Trophoblast cell (in vitro differentiated cells and primary cell): Measurements from ENCODE around the gene FAM168A.

ENCODE experiments used
- DNase-seq, 2 donors: peaks; one replicate each; pipeline ENCODE4 v3.0.0-alpha.2; 2016
- H2AFZ ChIP-seq: 2 replicates; pipeline ENCODE4 v1.6.1; 2013; ENCODE audit warnings: low read length, moderate library complexity, mild to moderate bottlenecking; ENCODE audit not compliant: insufficient read depth, poor library complexity
- H2AK5ac ChIP-seq: 2 replicates; pipeline ENCODE4 v1.6.1; 2013; ENCODE audit warnings: mild to moderate bottlenecking, low read length
- H2BK120ac ChIP-seq: 2 replicates; pipeline ENCODE4 v1.6.1; 2013; ENCODE audit warnings: low read length, mild to moderate bottlenecking, moderate library complexity; ENCODE audit not compliant: insufficient read depth, poor library complexity
- H2BK12ac ChIP-seq: 2 replicates; pipeline ENCODE4 v1.6.1; 2013; ENCODE audit warnings: mild to moderate bottlenecking, low read length, moderate library complexity
- H2BK5ac ChIP-seq: 2 replicates; pipeline ENCODE4 v1.6.1; 2013; ENCODE audit warnings: low read length, low read depth, moderate library complexity, mild to moderate bottlenecking; ENCODE audit not compliant: poor library complexity
- H3K14ac ChIP-seq: 2 replicates; pipeline ENCODE4 v1.6.1; 2013; ENCODE audit warnings: mild to moderate bottlenecking, low read length
- H3K18ac ChIP-seq: 2 replicates; pipeline ENCODE4 v1.6.1; 2013; ENCODE audit warnings: mild to moderate bottlenecking, low read length
- H3K23ac ChIP-seq: 2 replicates; pipeline ENCODE4 v1.6.1; 2013; ENCODE audit warnings: low read length
- H3K27ac ChIP-seq: 2 replicates; pipeline ENCODE4 v1.5.1; 2013; ENCODE audit warnings: low read depth, mild to moderate bottlenecking, inconsistent platforms, low read length, moderate library complexity
- H3K27me3 ChIP-seq: 2 replicates; pipeline ENCODE4 v1.6.1; 2013; ENCODE audit warnings: inconsistent platforms, mild to moderate bottlenecking, low read length, moderate library complexity; ENCODE audit not compliant: insufficient read depth
- H3K36me3 ChIP-seq, 2 experiments: 1 replicate in 1 of 2; 2 replicates in 1 of 2; pipeline ENCODE4 v1.6.1; 2013; ENCODE audit warnings: low read length in 2 of 2, mild to moderate bottlenecking in 2 of 2, moderate library complexity in 1 of 2; ENCODE audit not compliant: insufficient read depth in 2 of 2, control insufficient read depth in 1 of 2
- H3K4ac ChIP-seq: 2 replicates; pipeline ENCODE4 v1.6.1; 2013; ENCODE audit warnings: low read depth, mild to moderate bottlenecking, low read length, moderate library complexity
- H3K4me1 ChIP-seq, 2 experiments: 1 replicate in 1 of 2; 2 replicates in 1 of 2; pipeline ENCODE4 v1.6.1; 2013; ENCODE audit warnings: low read length in 2 of 2, mild to moderate bottlenecking in 2 of 2, moderate library complexity in 1 of 2; ENCODE audit not compliant: insufficient read depth in 2 of 2, control insufficient read depth in 1 of 2
- H3K4me2 ChIP-seq: 2 replicates; pipeline ENCODE4 v1.6.1; 2013; ENCODE audit warnings: inconsistent platforms, mild to moderate bottlenecking, low read length, moderate library complexity
- H3K4me3 ChIP-seq: 2 replicates; pipeline ENCODE4 v1.5.1; 2013; ENCODE audit warnings: mild to moderate bottlenecking, low read depth, low read length, inconsistent platforms
- H3K79me1 ChIP-seq: one replicate; pipeline ENCODE4 v1.6.1; 2013; ENCODE audit warnings: low read length
- H3K79me2 ChIP-seq: 2 replicates; pipeline ENCODE4 v1.6.1; 2013; ENCODE audit warnings: low read length, mild to moderate bottlenecking; ENCODE audit not compliant: control insufficient read depth, insufficient read depth, poor library complexity
- H3K9ac ChIP-seq: 2 replicates; pipeline ENCODE4 v1.6.1; 2013; ENCODE audit warnings: mild to moderate bottlenecking, low read length
- H3K9me3 ChIP-seq: 2 replicates; pipeline ENCODE4 v1.6.1; 2013; ENCODE audit warnings: low read depth, mild to moderate bottlenecking, control low read depth, inconsistent platforms, low read length; ENCODE audit not compliant: insufficient read depth
- H4K12ac ChIP-seq: 2 replicates; pipeline ENCODE4 v1.6.1; 2013; ENCODE audit warnings: low read depth, mild to moderate bottlenecking, low read length, moderate library complexity
- H4K8ac ChIP-seq: 2 replicates; pipeline ENCODE4 v1.6.1; 2013; ENCODE audit warnings: low read depth, mild to moderate bottlenecking, low read length, moderate library complexity
- H4K91ac ChIP-seq: one replicate; pipeline ENCODE4 v1.6.1; 2013; ENCODE audit warnings: low read depth, mild to moderate bottlenecking, low read length, moderate library complexity
- WGBS: extraction: QIAGEN DNeasy Blood & Tissue Kit; methylation state at CpG from one replicate; pipeline ENCODE4 v1.1.7; 2013; ENCODE audit warnings: missing lambda C conversion rate; ENCODE audit not compliant: insufficient read length, insufficient coverage; ENCODE audit errors: extremely low coverage; 5-methylcytosine and 5-hydroxymethylcytosine counted together

FAM168A gene

DNA sequence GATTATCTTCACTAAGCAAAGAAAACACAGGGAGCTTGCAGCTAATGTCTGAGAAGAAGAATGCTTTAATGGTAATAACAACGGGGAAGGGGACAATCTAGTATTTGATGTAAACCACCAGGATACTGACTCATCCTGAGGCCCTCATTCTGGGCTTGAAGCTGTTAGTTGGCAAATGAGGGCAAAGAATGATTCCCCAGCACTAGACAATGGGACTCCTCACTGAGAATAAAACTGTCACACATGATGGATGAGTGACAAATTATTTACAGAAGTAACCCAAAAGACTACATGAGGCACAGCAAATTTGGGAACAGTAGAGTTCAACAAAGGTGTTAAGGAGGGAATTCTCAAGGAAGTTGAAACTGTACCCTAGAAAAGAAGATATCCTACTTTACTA, 76.3 kb downstream of the FAM168A start:
- Histone ChIP-seq H3K9ac (no peak overlapping the region), H2AK5ac (no peak overlapping the region), H3K4me2 (no peak overlapping the region), H3K23ac (no peak overlapping the region), H2BK5ac (no peak overlapping the region), H2BK120ac (no peak overlapping the region), H3K4me1 (no peaks in the 10 kb centered on the region), H2AFZ (no peak overlapping the region), H3K14ac (no peak overlapping the region), H3K27ac (no peak overlapping the region), H3K27me3 (no peaks in the 10 kb centered on the region), H4K12ac (no peak overlapping the region), H4K91ac (no peak overlapping the region), H3K79me1 (no peaks in the 10 kb centered on the region), H3K9me3 (peaks cover 2% of the 10 kb centered on the region), H4K8ac (no peak overlapping the region), H3K4ac (no peak overlapping the region), H3K79me2 (no peaks in the 10 kb centered on the region), H3K18ac (no peak overlapping the region), H3K36me3 (no peaks in the 10 kb centered on the region), H3K4me3 (no peak overlapping the region), H2BK12ac (no peak overlapping the region)
- no CpG with 5 or more reads among the region's 1 CpG for WGBS
- no peak for DNase-seq

DNA sequence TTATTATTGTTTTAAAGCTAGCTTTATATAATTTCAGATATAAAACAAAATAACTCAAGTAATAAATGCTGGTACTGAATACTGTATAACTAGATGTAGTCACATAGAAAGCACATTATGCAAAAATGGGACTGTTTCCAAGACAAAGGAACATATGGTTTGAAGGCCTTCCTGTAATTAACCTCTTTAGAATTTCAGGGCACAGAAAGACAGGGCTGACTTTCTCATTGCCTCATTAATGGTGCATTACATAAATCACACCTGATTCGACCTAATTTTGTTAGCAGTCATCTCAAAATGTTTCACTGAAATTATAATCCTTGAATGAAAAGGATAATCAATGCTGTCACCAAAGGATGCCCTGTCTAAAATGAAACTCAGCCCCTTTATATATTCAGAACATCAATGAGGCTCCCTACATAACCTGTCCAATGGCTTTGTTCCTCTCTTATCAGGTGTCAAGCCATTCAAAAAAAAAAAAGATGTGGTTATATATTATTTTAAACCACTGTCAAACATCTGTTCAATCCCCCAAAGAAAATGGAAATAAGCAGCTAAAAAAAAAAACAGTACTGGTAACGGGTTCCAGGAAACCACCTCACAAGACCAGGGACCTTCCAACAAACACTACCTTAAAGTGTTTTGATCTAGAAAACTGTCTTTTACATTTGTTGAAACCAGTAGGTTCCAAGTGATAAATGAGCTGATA, 77.4 kb downstream of the FAM168A start:
- H4K91ac ChIP-seq: no peak overlapping the region
- no peak overlapping the region for H3K14ac ChIP-seq
- no peak overlapping the region for H4K8ac ChIP-seq
- no peaks in the 10 kb centered on the region for H3K79me1 ChIP-seq
- H2BK12ac ChIP-seq: no peak overlapping the region
- no peak overlapping the region for H3K4me2 ChIP-seq
- no peaks in the 10 kb centered on the region for H3K4me1 ChIP-seq
- no peak overlapping the region for H3K23ac ChIP-seq
- H3K36me3 ChIP-seq: no peaks in the 10 kb centered on the region
- no peaks in the 10 kb centered on the region for H3K79me2 ChIP-seq
- no peak overlapping the region for H2AK5ac ChIP-seq
- no peak overlapping the region for H2BK120ac ChIP-seq
- H3K4me3 ChIP-seq: no peak overlapping the region
- no peak overlapping the region for H3K4ac ChIP-seq
- no CpG with 5 or more reads among the region's 2 CpGs for WGBS
- H3K9me3 ChIP-seq: peaks cover 2% of the 10 kb centered on the region
- H4K12ac ChIP-seq: no peak overlapping the region
- H3K18ac ChIP-seq: no peak overlapping the region
- no peak overlapping the region for H2AFZ ChIP-seq
- no peaks in the 10 kb centered on the region for H3K27me3 ChIP-seq
- no peak overlapping the region for H2BK5ac ChIP-seq
- H3K27ac ChIP-seq: no peak overlapping the region
- no peak for DNase-seq
- H3K9ac ChIP-seq: no peak overlapping the region

DNA sequence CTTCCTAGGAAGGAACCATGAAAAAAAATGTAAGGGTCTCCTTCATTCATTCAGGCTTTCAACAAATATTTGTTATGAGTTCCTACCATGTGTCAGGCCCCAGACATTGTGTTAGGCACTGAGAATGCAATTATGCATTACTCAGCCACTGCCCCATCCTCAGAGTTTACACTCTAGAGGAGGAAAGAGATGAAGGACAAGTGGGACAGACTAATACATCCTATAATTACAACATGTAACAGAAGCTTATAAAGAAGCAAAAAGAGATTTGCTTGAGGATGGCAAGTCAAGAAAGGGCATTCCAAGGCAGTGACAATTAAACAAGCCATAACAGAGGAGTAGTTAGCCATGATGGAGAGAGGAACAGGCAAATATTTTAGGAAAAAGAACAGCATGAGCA, 78.6 kb downstream of the FAM168A start:
- H3K4me2 ChIP-seq: no peak overlapping the region
- H3K4me3 ChIP-seq: no peak overlapping the region
- H3K23ac ChIP-seq: no peak overlapping the region
- no peak overlapping the region for H3K14ac ChIP-seq
- peaks cover 2% of the 10 kb centered on the region for H3K9me3 ChIP-seq
- no peak overlapping the region for H2BK5ac ChIP-seq
- no peaks in the 10 kb centered on the region for H3K36me3 ChIP-seq
- H3K4me1 ChIP-seq: no peaks in the 10 kb centered on the region
- H2AK5ac ChIP-seq: no peak overlapping the region
- H3K27me3 ChIP-seq: no peaks in the 10 kb centered on the region
- no peak for DNase-seq
- no peak overlapping the region for H3K9ac ChIP-seq
- H3K27ac ChIP-seq: no peak overlapping the region
- no peak overlapping the region for H3K18ac ChIP-seq
- no peak overlapping the region for H2BK12ac ChIP-seq
- H3K4ac ChIP-seq: no peak overlapping the region
- H2BK120ac ChIP-seq: no peak overlapping the region
- H4K91ac ChIP-seq: no peak overlapping the region
- H3K79me1 ChIP-seq: no peaks in the 10 kb centered on the region
- H4K8ac ChIP-seq: no peak overlapping the region
- H2AFZ ChIP-seq: no peak overlapping the region
- H3K79me2 ChIP-seq: no peaks in the 10 kb centered on the region
- no peak overlapping the region for H4K12ac ChIP-seq

DNA sequence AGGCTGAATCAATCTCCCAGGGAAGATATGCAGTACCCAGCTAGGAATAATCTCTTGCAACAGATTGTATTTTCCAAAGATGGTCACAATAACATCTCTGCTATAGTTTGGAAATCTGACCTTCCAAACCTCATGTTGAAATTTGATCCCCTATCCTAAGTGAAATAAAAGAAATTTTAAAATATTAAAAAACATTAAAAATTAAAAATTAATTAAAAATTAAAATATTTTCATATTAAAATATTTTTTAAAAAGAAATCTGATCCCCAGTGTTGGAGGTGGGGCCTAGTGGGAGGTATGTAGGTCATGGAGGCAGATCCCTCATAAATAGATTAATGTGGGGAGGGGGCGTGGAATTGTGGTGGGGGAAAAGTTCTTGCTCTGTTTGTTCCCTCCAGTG, 79.7 kb downstream of the FAM168A start:
- Histone ChIP-seq H2AK5ac (no peak overlapping the region), H3K18ac (no peak overlapping the region), H2BK5ac (no peak overlapping the region), H3K9me3 (no peaks in the 10 kb centered on the region), H3K23ac (no peak overlapping the region), H3K27ac (no peak overlapping the region), H2BK12ac (no peak overlapping the region), H3K9ac (no peak overlapping the region), H2BK120ac (no peak overlapping the region), H3K36me3 (no peaks in the 10 kb centered on the region), H3K4me1 (no peaks in the 10 kb centered on the region), H4K8ac (no peak overlapping the region), H4K91ac (no peak overlapping the region), H4K12ac (no peak overlapping the region), H3K4ac (no peak overlapping the region), H3K79me2 (no peaks in the 10 kb centered on the region), H3K79me1 (no peaks in the 10 kb centered on the region), H2AFZ (no peak overlapping the region), H3K14ac (no peak overlapping the region), H3K4me2 (no peak overlapping the region), H3K4me3 (no peak overlapping the region), H3K27me3 (no peaks in the 10 kb centered on the region)
- no peak for DNase-seq
- no CpG with 5 or more reads among the region's 1 CpG for WGBS
